GM10266 (cell line): Measurements from ENCODE around the gene ITGA1.
A peak's percentile ranks its signal among the peaks of the same experiment; 100 is the strongest.
"Not testable (repeated sequence)": the region's sequence is repeated elsewhere in the genome, so short reads cannot be mapped to it uniquely, and the experiment has no call there.

Experiments used
- DNase-seq: peaks from one replicate; pipeline ENCODE4 v3.0.0; 2012; ENCODE audit errors: extremely low spot score
- CTCF ChIP-seq: IDR thresholded peaks from 2 replicates; pipeline ENCODE4 v1.5.1; 2012; ENCODE audit warnings: mild to moderate bottlenecking, low read depth; ENCODE audit not compliant: control insufficient read depth, insufficient read depth; ENCODE audit errors: missing control alignments

ITGA1 gene

GRCh38 chr5:52814352-52815148, 26.8 kb downstream of the ITGA1 start:
- DNase-seq = no peak
- no peak for TF ChIP-seq CTCF

- DNase-seq = no peak
- TF ChIP-seq CTCF = no peak
Measured at GRCh38 chr5:52817818-52818217, 30.1 kb downstream of the ITGA1 start.

DNA sequence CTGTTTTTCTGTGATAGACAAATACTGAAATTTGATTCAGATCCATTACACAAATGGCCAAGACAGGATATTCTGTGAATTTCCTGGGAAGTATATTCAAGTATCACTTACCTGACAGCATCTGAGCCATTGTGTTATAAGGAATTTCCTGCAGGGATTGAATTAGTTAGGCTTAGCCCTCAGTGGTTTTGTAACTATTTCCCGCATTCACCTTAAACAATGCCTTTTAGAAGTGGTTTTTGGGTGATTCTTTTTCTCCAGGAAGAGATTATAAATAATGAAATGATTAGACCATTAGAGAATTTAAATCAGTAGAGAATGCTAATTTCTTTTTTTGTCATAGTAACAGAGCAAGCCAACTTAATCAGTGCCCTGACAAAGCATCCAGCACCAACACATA, 30.6 kb downstream of the ITGA1 start:
- DNase-seq = no peak
- no peak for TF ChIP-seq CTCF

DNA sequence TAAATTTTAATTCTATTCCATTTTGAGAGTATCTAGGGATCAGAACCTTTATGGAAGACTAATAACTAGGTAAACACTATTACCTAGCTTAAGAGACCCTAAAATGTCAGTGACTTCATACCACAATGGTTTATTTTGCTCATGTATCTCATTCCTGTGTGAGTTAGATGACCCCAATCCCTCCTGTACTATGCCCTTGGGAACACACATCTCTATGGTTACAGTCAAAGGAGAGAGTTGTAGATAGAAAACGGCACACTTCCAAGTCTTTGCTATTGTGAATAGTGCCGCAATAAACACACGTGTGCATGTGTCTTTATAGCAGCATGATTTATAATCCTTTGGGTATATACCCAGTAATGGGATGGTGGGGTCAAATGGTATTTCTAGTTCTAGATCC, 31.1 kb downstream of the ITGA1 start:
- DNase-seq = not testable (repeated sequence)

DNA sequence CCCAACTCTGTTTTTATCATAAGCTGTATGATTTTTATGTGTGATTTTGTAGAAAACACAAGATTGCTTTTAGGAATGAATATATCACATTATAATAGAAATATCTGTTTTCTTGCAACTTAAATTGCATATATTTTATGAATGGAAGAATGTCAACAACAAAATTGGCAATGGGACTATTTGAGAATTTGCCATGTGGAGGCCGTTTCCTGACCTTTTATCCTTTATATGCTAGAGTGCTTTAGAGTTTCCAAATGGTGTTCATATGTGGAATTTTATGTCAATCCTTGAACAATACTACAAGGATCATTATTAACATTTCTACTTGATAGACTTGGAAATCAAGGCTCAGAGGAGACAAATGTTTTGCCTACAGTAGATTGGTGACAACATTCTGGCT, 34.2 kb downstream of the ITGA1 start:
- no peak for TF ChIP-seq CTCF
- no peak for DNase-seq

- DNase-seq = no peak
- no peak for TF ChIP-seq CTCF
Measured at GRCh38 chr5:52822437-52822836, 34.7 kb downstream of the ITGA1 start.

DNA sequence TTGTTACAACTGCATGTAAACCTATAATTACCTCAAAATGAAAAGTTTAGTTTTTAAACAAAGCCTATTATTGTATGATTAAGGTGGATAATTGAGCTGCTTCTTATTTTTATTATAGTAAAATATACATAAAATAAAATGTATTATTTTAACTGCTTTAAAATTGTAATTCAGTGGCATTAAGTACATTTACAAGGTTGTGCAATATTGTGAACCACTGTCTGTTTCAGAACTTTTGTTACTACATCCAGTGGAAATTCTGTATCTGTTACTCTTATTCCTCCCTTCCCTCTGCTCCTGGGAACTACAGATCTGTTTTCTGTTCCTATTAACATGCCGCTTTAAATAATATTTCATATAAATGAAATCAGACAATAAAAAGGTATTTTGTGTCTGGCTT, 37.1 kb downstream of the ITGA1 start:
- no peak for TF ChIP-seq CTCF
- DNase-seq = no peak

- TF ChIP-seq CTCF = no peak
Measured at GRCh38 chr5:52825826-52826225, 38.1 kb downstream of the ITGA1 start.

More at GRCh38 chr5:52825826-52826225, 38.1 kb downstream of the ITGA1 start:
- DNase-seq = peak; percentile 6
